ENCODE data around the gene TSFM.

TSFM gene

GRCh38 chr12:57746025-57746424 is 36.6 kb upstream of the TSFM start:
- no peak for DNase-seq (ENCODE audit: low read depth in 2 of 2)

GRCh38 chr12:57749061-57749460 is 33.5 kb upstream of the TSFM start:
- no peak for DNase-seq (ENCODE audit: low read depth in 2 of 2)

GRCh38 chr12:57750561-57751431 is 31.8 kb upstream of the TSFM start:
- DNase-seq (ENCODE audit: low read depth in 2 of 2) = no peak

- no peak for DNase-seq (ENCODE audit: low read depth in 2 of 2)
These were observed 31.2 kb upstream of the TSFM start for GRCh38 chr12:57751432-57751787.

- DNase-seq (ENCODE audit: low read depth in 2 of 2) = peak; percentile 99
These were observed 30.6 kb upstream of the TSFM start, which contains the start of gene CDK4 for GRCh38 chr12:57751788-57752667. TSS of gene CDK4 (minus strand) at chr12:57752310. CDS start at chr12:57751717, 593 bp downstream.

- DNase-seq (ENCODE audit: low read depth in 2 of 2) = no peak
These were observed 30.0 kb upstream of the TSFM start for GRCh38 chr12:57752668-57753000.

- no peak for DNase-seq (ENCODE audit: low read depth in 2 of 2)
These were observed 28.7 kb upstream of the TSFM start for GRCh38 chr12:57753756-57754337.

GRCh38 chr12:57754411-57755193 is 28.0 kb upstream of the TSFM start, which contains the start of gene MARCHF9:
TSS of gene MARCHF9 (plus strand) at chr12:57755103. CDS start at chr12:57755529, 426 bp downstream.
- DNase-seq (ENCODE audit: low read depth in 2 of 2) = peak; percentile 67 to 76

GRCh38 chr12:57755194-57755453 is 27.5 kb upstream of the TSFM start:
- no peak for DNase-seq (ENCODE audit: low read depth in 2 of 2)

- no peak for DNase-seq (ENCODE audit: low read depth in 2 of 2)
These were observed 26.9 kb upstream of the TSFM start for GRCh38 chr12:57755454-57756372.

GRCh38 chr12:57756406-57757341 is 25.9 kb upstream of the TSFM start:
- DNase-seq (ENCODE audit: low read depth in 2 of 2) = peak; percentile 42 to 56

- DNase-seq (ENCODE audit: low read depth in 2 of 2) = no peak
These were observed 24.8 kb upstream of the TSFM start for GRCh38 chr12:57757771-57758170.

- no peak for DNase-seq (ENCODE audit: low read depth in 2 of 2)
These were observed 23.8 kb upstream of the TSFM start for GRCh38 chr12:57758552-57759359.

- no peak for DNase-seq (ENCODE audit: low read depth in 2 of 2)
These were observed 23.1 kb upstream of the TSFM start for GRCh38 chr12:57759360-57759980.

- DNase-seq (ENCODE audit: low read depth in 2 of 2) = no peak
These were observed 22.1 kb upstream of the TSFM start for GRCh38 chr12:57760347-57760982.

GRCh38 chr12:57761391-57761998 is 21.1 kb upstream of the TSFM start:
- no peak for DNase-seq (ENCODE audit: low read depth in 2 of 2)

- no peak for DNase-seq (ENCODE audit: low read depth in 2 of 2)
These were observed 20.1 kb upstream of the TSFM start for GRCh38 chr12:57762463-57762862.
